ENCODE data around the gene HOXD12. TPM values are rescaled to one million over a fixed set of nuclear protein-coding genes. Genes with fewer than 3 reads are reported as not detected.

The HOXD12 gene
- total RNA-seq, 2 donors from 2014 or later = not detected

- Histone ChIP-seq H3K27ac (no peak overlapping the region), H3K9me3 (no peaks in the 10 kb centered on the region), H3K4me3 (no peak overlapping the region), H3K4me1 (ENCODE audit: control insufficient read depth in 1 of 2, low read depth in 2 of 2) (peaks cover 0 to under 1% of the 10 kb centered on the region in 2 donors), H3K36me3 (peaks cover 5% of the 10 kb centered on the region), H3K27me3 (replicated peaks; ENCODE audit: insufficient read depth) (no peaks in the 10 kb centered on the region)
- TF ChIP-seq CTCF (IDR thresholded peaks at IDR 0.05) = no peak
- DNase-seq (ENCODE audit: low spot score) (no peak), ATAC-seq (ENCODE audit: insufficient number of reproducible peaks, low FRiP score, low read depth) (no peak)
Measured at GRCh38 chr2:176146101-176146500, 46.5 kb downstream of the HOXD12 start.

- H3K4me3 ChIP-seq = no peak overlapping the region
- no peak for TF ChIP-seq CTCF (IDR thresholded peaks at IDR 0.05)
- no peaks in the 10 kb centered on the region for H3K9me3 ChIP-seq
- no peak overlapping the region for H3K27ac ChIP-seq
- DNase-seq (ENCODE audit: low spot score) (no peak), ATAC-seq (ENCODE audit: insufficient number of reproducible peaks, low FRiP score, low read depth) (no peak)
- H3K36me3 ChIP-seq = peaks cover 5% of the 10 kb centered on the region
- H3K27me3 ChIP-seq (replicated peaks; ENCODE audit: insufficient read depth) = no peaks in the 10 kb centered on the region
- no peaks in the 10 kb centered on the region for H3K4me1 ChIP-seq (ENCODE audit: control insufficient read depth in 1 of 2, low read depth in 2 of 2)
Measured at GRCh38 chr2:176146645-176147044, 47.0 kb downstream of the HOXD12 start.

GRCh38 chr2:176147210-176147799 lies 47.7 kb downstream of the HOXD12 start:
- Histone ChIP-seq H3K36me3 (peaks cover 5% of the 10 kb centered on the region), H3K9me3 (no peaks in the 10 kb centered on the region), H3K27ac (no peak overlapping the region), H3K27me3 (replicated peaks; ENCODE audit: insufficient read depth) (no peaks in the 10 kb centered on the region), H3K4me3 (no peak overlapping the region), H3K4me1 (ENCODE audit: control insufficient read depth in 1 of 2, low read depth in 2 of 2) (no peaks in the 10 kb centered on the region)
- no peak for TF ChIP-seq CTCF (IDR thresholded peaks at IDR 0.05)
- no peak for DNase-seq (ENCODE audit: low spot score)
- no peak for ATAC-seq (ENCODE audit: insufficient number of reproducible peaks, low FRiP score, low read depth)

GRCh38 chr2:176147800-176148496 lies 48.4 kb downstream of the HOXD12 start:
- Histone ChIP-seq H3K27ac (no peak overlapping the region), H3K9me3 (no peaks in the 10 kb centered on the region), H3K27me3 (replicated peaks; ENCODE audit: insufficient read depth) (no peaks in the 10 kb centered on the region), H3K4me1 (ENCODE audit: control insufficient read depth in 1 of 2, low read depth in 2 of 2) (no peaks in the 10 kb centered on the region), H3K4me3 (no peak overlapping the region), H3K36me3 (peaks cover 10% of the 10 kb centered on the region)
- no peak for TF ChIP-seq CTCF (IDR thresholded peaks at IDR 0.05)
- ATAC-seq (ENCODE audit: insufficient number of reproducible peaks, low FRiP score, low read depth) (no peak), DNase-seq (ENCODE audit: low spot score) (no peak)

- Histone ChIP-seq H3K9me3 (no peaks in the 10 kb centered on the region), H3K36me3 (peaks cover 10% of the 10 kb centered on the region), H3K4me3 (no peak overlapping the region), H3K27ac (no peak overlapping the region), H3K27me3 (replicated peaks; ENCODE audit: insufficient read depth) (no peaks in the 10 kb centered on the region), H3K4me1 (ENCODE audit: control insufficient read depth in 1 of 2, low read depth in 2 of 2) (no peaks in the 10 kb centered on the region)
- TF ChIP-seq CTCF (IDR thresholded peaks at IDR 0.05) = no peak
- ATAC-seq (ENCODE audit: insufficient number of reproducible peaks, low FRiP score, low read depth) (no peak), DNase-seq (ENCODE audit: low spot score) (no peak)
Measured at GRCh38 chr2:176148751-176149421, 49.3 kb downstream of the HOXD12 start.
